GM19372 (cell line): ENCODE data around the gene UBASH3A.

Source experiments
- ATAC-seq: cut with Tn5 transposase; IDR thresholded peaks from one replicate; pipeline ENCODE4 v1.9.1; 2021; ENCODE audit warnings: mild to moderate bottlenecking, low read depth, moderate library complexity; ENCODE audit not compliant: unreplicated experiment

UBASH3A gene

GRCh38 chr21:42389449-42389835 is 14.3 kb upstream of the UBASH3A start:
- ATAC-seq: no peak

- no peak for ATAC-seq
These were observed 13.5 kb upstream of the UBASH3A start for GRCh38 chr21:42390193-42390592.

- ATAC-seq: no peak
These were observed 13.0 kb upstream of the UBASH3A start for GRCh38 chr21:42390696-42391095.

GRCh38 chr21:42391297-42391696 is 12.4 kb upstream of the UBASH3A start:
- no peak for ATAC-seq

- peak; percentile 72 for ATAC-seq
These were observed 10.8 kb upstream of the UBASH3A start for GRCh38 chr21:42392731-42393442.

- no peak for ATAC-seq
These were observed 10.2 kb upstream of the UBASH3A start for GRCh38 chr21:42393443-42393950.

- no peak for ATAC-seq
These were observed 8.4 kb upstream of the UBASH3A start for GRCh38 chr21:42395302-42395701.

GRCh38 chr21:42395905-42396651 is 7.6 kb upstream of the UBASH3A start, which contains the start of gene TMPRSS3:
TSS of gene TMPRSS3 (minus strand) at chr21:42396052. CDS start at chr21:42395417, 635 bp downstream.
- ATAC-seq: no peak

GRCh38 chr21:42396799-42397745 is 6.6 kb upstream of the UBASH3A start:
- ATAC-seq: no peak

- no peak for ATAC-seq
These were observed 5.8 kb upstream of the UBASH3A start for GRCh38 chr21:42397746-42398394.

- ATAC-seq: no peak
These were observed 5.2 kb upstream of the UBASH3A start for GRCh38 chr21:42398436-42399028.

- no peak for ATAC-seq
These were observed 3.2 kb upstream of the UBASH3A start for GRCh38 chr21:42400525-42400924.

GRCh38 chr21:42401154-42401553 is 2.5 kb upstream of the UBASH3A start:
- ATAC-seq: no peak

GRCh38 chr21:42401820-42402251 is 1.9 kb upstream of the UBASH3A start:
- ATAC-seq: no peak

- no peak for ATAC-seq
These were observed 837 bp downstream of the UBASH3A start for GRCh38 chr21:42404539-42404938.

- ATAC-seq: no peak
These were observed 1.6 kb downstream of the UBASH3A start for GRCh38 chr21:42405064-42406013.

- no peak for ATAC-seq
These were observed 2.5 kb downstream of the UBASH3A start for GRCh38 chr21:42406201-42406621.

GRCh38 chr21:42406866-42407265 is 3.2 kb downstream of the UBASH3A start:
- ATAC-seq: no peak

GRCh38 chr21:42407476-42407875 is 3.8 kb downstream of the UBASH3A start:
- no peak for ATAC-seq
